Kidney (tissue), 14 donors: ENCODE data around the gene C15orf40. TPM values are rescaled to one million over a fixed set of nuclear protein-coding genes. Genes with fewer than 3 reads are reported as not detected.
A peak's percentile ranks its signal among the peaks of the same experiment; 100 is the strongest.

Experiments used
- DNase-seq, 5 donors: peaks; one replicate each; pipeline ENCODE4 v3.0.0-alpha.2; 2013 to 2020
- FAIRE-seq: peaks from 2 replicates; lab custom pipeline; 2012; peaks lifted over from hg19 to GRCh38; lab: Jason Lieb, UNC
- H3K27ac ChIP-seq, 2 donors: one replicate each; pipeline ENCODE4 v1.7.0; 2013; ENCODE audit warnings: low read depth in 2 of 2, low read length in 2 of 2, inconsistent platforms in 1 of 2
- H3K27me3 ChIP-seq: one replicate; pipeline ENCODE4 v1.7.1; 2013; ENCODE audit warnings: low read length, inconsistent platforms; ENCODE audit not compliant: control insufficient read depth, insufficient read depth
- H3K36me3 ChIP-seq, 3 donors: one replicate each; pipeline versions ENCODE4 v1.7.0 to v1.7.1; 2013; ENCODE audit warnings: low read length in 3 of 3, control low read depth in 1 of 3, inconsistent platforms in 1 of 3; ENCODE audit not compliant: insufficient read depth in 3 of 3, control insufficient read depth in 2 of 3
- H3K4me1 ChIP-seq, 3 donors: one replicate each; pipeline versions ENCODE4 v1.7.0 to v1.7.1; 2013; ENCODE audit warnings: low read length in 3 of 3, inconsistent platforms in 1 of 3, low read depth in 1 of 3; ENCODE audit not compliant: control insufficient read depth in 2 of 3, insufficient read depth in 2 of 3
- H3K4me3 ChIP-seq, 3 donors: one replicate each; pipeline versions ENCODE4 v1.7.0 to v1.8.1; 2013; ENCODE audit warnings: low read length in 3 of 3, control low read depth in 1 of 3, inconsistent platforms in 1 of 3
- H3K9ac ChIP-seq, 3 donors: one replicate each; pipeline versions ENCODE4 v1.7.0 to v1.7.1; 2013; ENCODE audit warnings: low read length in 3 of 3, control low read depth in 1 of 3, inconsistent platforms in 1 of 3
- H3K9me3 ChIP-seq, 3 donors: one replicate each; pipeline versions ENCODE4 v1.7.0 to v1.7.1; 2013; ENCODE audit warnings: low read length in 3 of 3, control low read depth in 1 of 3, inconsistent platforms in 1 of 3; ENCODE audit not compliant: control insufficient read depth in 2 of 3, insufficient read depth in 1 of 3
- CTCF ChIP-seq: IDR thresholded peaks from 3 replicates; pipeline ENCODE4 v1.5.1; 2012; ENCODE audit warnings: mild to moderate bottlenecking, moderate library complexity, borderline replicate concordance; ENCODE audit not compliant: insufficient read depth; ENCODE audit errors: extremely low read depth
- intact Hi-C: fragments of 100-400 bp; cut with DNase I; formaldehyde crosslinking; loops from one replicate; pipeline ENCODE4 v1.11.1; 2022
- polyA plus RNA-seq: library from polyadenylated mRNA; stranded (reverse); fragments of 350-450 nt; fragmentation: Illumina TruSeq; extraction: RNeasy Lipid Tissue Mini Kit (QIAGEN cat#74804); gene quantifications from one replicate; pipeline ENCODE4 v1.2.3, GENCODE V29; 2014; ENCODE audit warnings: low read depth, low replicate concordance; ENCODE audit not compliant: insufficient read depth
- total RNA-seq: library from RNA; stranded (reverse); fragmentation: NEBNext Ultra II Directional; extraction: Animal tissue kit (Norgen Biotek cat#: 25700); gene quantifications from one replicate; pipeline ENCODE4 v1.2.1, GENCODE V29; 2021
- donor health status: control.
- donor health status: control.
- donor health status: control.
- donor health status: control.
- donor health status: control.
- donor health status: DM: yes; HTN: yes; CAD: no.
- donor health status: Normal renal cell carcinoma (clear cell type).

The C15orf40 gene
- total and polyA plus RNA-seq, 2 donors from 2014 or later = 20.5 to 44.1 TPM

GRCh38 chr15:83057002-83057401 lies 45.6 kb upstream of the C15orf40 start:
- Histone ChIP-seq H3K4me1 (peaks cover 0 to 3% (median 0%) of the 10 kb centered on the region in 3 donors), H3K4me3 (no peak overlapping the region), H3K9me3 (no peaks in the 10 kb centered on the region), H3K36me3 (peaks cover 0 to 4% (median 0%) of the 10 kb centered on the region in 3 donors), H3K27ac (no peak overlapping the region), H3K27me3 (no peaks in the 10 kb centered on the region), H3K9ac (no peak overlapping the region)
- TF ChIP-seq CTCF = no peak
- intact Hi-C loops = no loop called here
- no peak for FAIRE-seq
- DNase-seq = no peak

- intact Hi-C loops = no loop called here
- H3K4me1 ChIP-seq = no peaks in the 10 kb centered on the region
- no peaks in the 10 kb centered on the region for H3K27me3 ChIP-seq
- H3K27ac ChIP-seq = no peak overlapping the region
- no peak overlapping the region for H3K4me3 ChIP-seq
- peaks cover 2 to 6% (median 4%) of the 10 kb centered on the region in 3 donors for H3K36me3 ChIP-seq
- FAIRE-seq (no peak), DNase-seq (peak in 2 of 5 donors; percentile 21 to 49)
- no peaks in the 10 kb centered on the region for H3K9me3 ChIP-seq
- H3K9ac ChIP-seq = no peak overlapping the region
- TF ChIP-seq CTCF = no peak
Observed at GRCh38 chr15:83053151-83053550, 41.7 kb upstream of the C15orf40 start.

GRCh38 chr15:83046558-83047127 lies 35.2 kb upstream of the C15orf40 start:
- Histone ChIP-seq H3K27ac (no peak overlapping the region), H3K36me3 (peaks cover 3 to 13% (median 6%) of the 10 kb centered on the region in 3 donors), H3K9ac (no peak overlapping the region), H3K4me3 (no peak overlapping the region), H3K9me3 (no peaks in the 10 kb centered on the region), H3K4me1 (no peaks in the 10 kb centered on the region), H3K27me3 (no peaks in the 10 kb centered on the region)
- intact Hi-C loops = no loop called here
- peak in 2 of 5 donors; percentile 13 to 30 for DNase-seq
- FAIRE-seq = no peak
- no peak for TF ChIP-seq CTCF

- Histone ChIP-seq H3K27ac (no peak overlapping the region), H3K4me3 (no peak overlapping the region), H3K9ac (no peak overlapping the region), H3K9me3 (no peaks in the 10 kb centered on the region), H3K27me3 (no peaks in the 10 kb centered on the region), H3K4me1 (no peaks in the 10 kb centered on the region), H3K36me3 (peaks cover 3 to 22% (median 8%) of the 10 kb centered on the region in 3 donors)
- DNase-seq (no peak), FAIRE-seq (no peak)
- intact Hi-C loops = no loop called here
- TF ChIP-seq CTCF = no peak
Observed at GRCh38 chr15:83044156-83044555, 32.7 kb upstream of the C15orf40 start.
